H1 (cell line): ENCODE results near the gene TAS2R41. TPM values are rescaled to one million over a fixed set of nuclear protein-coding genes. Genes with fewer than 3 reads are reported as not detected.

Experiments
- CTCF ChIA-PET: fragments of 300-600 bp; sonication (Branson Sonifier 250); formaldehyde crosslinking; loops from one replicate; lab custom pipeline; 2021; ENCODE audit not compliant: partially characterized antibody; lab: Charles Lee
- POLR2A ChIA-PET: fragments of 300-600 bp; sonication (Branson Sonifier 250); formaldehyde crosslinking; loops from one replicate; lab custom pipeline; 2021; ENCODE audit warnings: inconsistent platforms; ENCODE audit not compliant: partially characterized antibody; lab: Charles Lee
- DNase-seq, 2 experiments: peaks; one replicate each; pipeline versions ENCODE4 v3.0.0 to v3.0.0-alpha.2; 2010 to 2022; ENCODE audit warnings: low spot score in 2 of 2, low read depth in 1 of 2, mixed read lengths in 1 of 2
- FAIRE-seq: peaks from 2 replicates; lab custom pipeline; 2011; peaks lifted over from hg19 to GRCh38; lab: Jason Lieb, UNC
- H2AFZ ChIP-seq: 2 replicates; pipeline ENCODE4 v1.8.1; 2012; ENCODE audit warnings: low read length, inconsistent platforms
- H2AK5ac ChIP-seq: 2 replicates; pipeline ENCODE4 v1.6.1; 2013; ENCODE audit warnings: low read depth, low read length
- H2BK120ac ChIP-seq: replicated peaks from 2 replicates; pipeline ENCODE3; 2013; ENCODE audit warnings: low read depth, low read length, inconsistent platforms
- H2BK12ac ChIP-seq: 2 replicates; pipeline ENCODE4 v1.6.1; 2013; ENCODE audit warnings: low read depth, low read length
- H2BK15ac ChIP-seq: 2 replicates; pipeline ENCODE4 v1.6.1; 2013; ENCODE audit warnings: low read length
- H2BK20ac ChIP-seq: 2 replicates; pipeline ENCODE4 v1.6.1; 2013; ENCODE audit warnings: low read length
- H2BK5ac ChIP-seq: 2 replicates; pipeline ENCODE4 v1.6.1; 2013; ENCODE audit warnings: low read depth, low read length
- H3K14ac ChIP-seq: 2 replicates; pipeline ENCODE4 v1.6.1; 2013; ENCODE audit warnings: inconsistent platforms; ENCODE audit not compliant: insufficient read length
- H3K18ac ChIP-seq: 2 replicates; pipeline ENCODE4 v1.6.1; 2013; ENCODE audit warnings: low read length; ENCODE audit errors: extremely low read depth
- H3K23ac ChIP-seq: 2 replicates; pipeline ENCODE4 v1.6.1; 2013; ENCODE audit warnings: inconsistent platforms; ENCODE audit not compliant: insufficient read length
- H3K23me2 ChIP-seq: 2 replicates; pipeline ENCODE4 v1.6.1; 2013; ENCODE audit warnings: low read depth, low read length
- H3K27ac ChIP-seq: 2 replicates; pipeline ENCODE4 v1.6.1; 2011; ENCODE audit warnings: low read depth, low read length, inconsistent platforms
- H3K27me3 ChIP-seq, 4 experiments: replicated peaks in 1 of 4; 1 replicate in 1 of 4; 2 replicates in 3 of 4; pipeline versions ENCODE4 v1.6.1 to v1.8.1; 2011 to 2013; ENCODE audit warnings: low read length in 3 of 4, mild to moderate bottlenecking in 3 of 4, inconsistent platforms in 2 of 4, mixed read lengths in 2 of 4, moderate library complexity in 1 of 4; ENCODE audit not compliant: control insufficient read depth in 3 of 4, insufficient read depth in 3 of 4; ENCODE audit errors: extremely low read depth in 1 of 4
- H3K36me3 ChIP-seq, 4 experiments: 2 replicates each; pipeline versions ENCODE4 v1.6.1 to v1.8.1; 2011 to 2013; ENCODE audit warnings: mild to moderate bottlenecking in 4 of 4, low read length in 3 of 4, moderate library complexity in 2 of 4, control low read depth in 1 of 4, inconsistent platforms in 1 of 4; ENCODE audit not compliant: insufficient read depth in 4 of 4, control insufficient read depth in 2 of 4
- H3K4ac ChIP-seq: replicated peaks from 2 replicates; pipeline ENCODE3; 2013; ENCODE audit warnings: low read length, low read depth, mixed read lengths, inconsistent platforms; ENCODE audit not compliant: insufficient read length
- H3K4me1 ChIP-seq, 4 experiments: replicated peaks in 1 of 4; 1 replicate in 1 of 4; 2 replicates in 3 of 4; pipeline versions ENCODE4 v1.6.1 to v1.8.1; 2011 to 2013; ENCODE audit warnings: low read length in 3 of 4, inconsistent platforms in 2 of 4, mixed read lengths in 1 of 4; ENCODE audit not compliant: insufficient read depth in 4 of 4, control insufficient read depth in 3 of 4
- H3K4me2 ChIP-seq, 2 experiments: 2 replicates each; pipeline versions ENCODE4 v1.6.1 to v1.8.1; 2011 to 2013; ENCODE audit warnings: low read depth in 2 of 2, low read length in 2 of 2, control low read depth in 1 of 2, inconsistent platforms in 1 of 2, mild to moderate bottlenecking in 1 of 2; ENCODE audit not compliant: insufficient read depth in 1 of 2
- H3K4me3 ChIP-seq, 4 experiments: fragments of 200-600, 300-600 bp in 1 of 4; sonication (generic), shearing (Covaris generic), sonication (Bioruptor Twin) in 1 of 4; 2 replicates each; pipeline versions ENCODE4 v1.5.1 to v1.8.1; 2011 to 2016; ENCODE audit warnings: low read length in 4 of 4, low read depth in 3 of 4, control low read depth in 2 of 4, inconsistent platforms in 2 of 4, mild to moderate bottlenecking in 2 of 4, mixed read lengths in 1 of 4, moderate library complexity in 1 of 4; ENCODE audit not compliant: insufficient read depth in 2 of 4; ENCODE audit errors: extremely low read depth in 1 of 4
- H3K56ac ChIP-seq: replicated peaks from 2 replicates; pipeline ENCODE3; 2013; ENCODE audit warnings: low read depth, mild to moderate bottlenecking, mixed read lengths, low read length, inconsistent platforms; ENCODE audit not compliant: insufficient read length
- H3K79me1 ChIP-seq: 2 replicates; pipeline ENCODE4 v1.6.1; 2013; ENCODE audit warnings: low read depth, low read length, control low read depth
- H3K79me2 ChIP-seq, 2 experiments: 2 replicates each; pipeline versions ENCODE4 v1.6.1 to v1.8.1; 2012 to 2013; ENCODE audit warnings: low read length in 2 of 2, mild to moderate bottlenecking in 2 of 2, inconsistent platforms in 1 of 2; ENCODE audit not compliant: insufficient read depth in 2 of 2, control insufficient read depth in 1 of 2
- H3K9ac ChIP-seq, 4 experiments: replicated peaks in 1 of 4; 1 replicate in 1 of 4; 2 replicates in 3 of 4; pipeline versions ENCODE4 v1.6.1 to v1.8.1; 2011 to 2013; ENCODE audit warnings: low read depth in 3 of 4, low read length in 3 of 4, control low read depth in 2 of 4, mild to moderate bottlenecking in 2 of 4, moderate library complexity in 2 of 4, inconsistent platforms in 1 of 4; ENCODE audit errors: extremely low read depth in 1 of 4
- H3K9me3 ChIP-seq, 2 experiments: 2 replicates each; pipeline versions ENCODE4 v1.6.1 to v1.8.1; 2012 to 2013; ENCODE audit warnings: mild to moderate bottlenecking in 2 of 2, moderate library complexity in 2 of 2, control low read depth in 1 of 2, inconsistent platforms in 1 of 2, low read depth in 1 of 2, low read length in 1 of 2, mixed read lengths in 1 of 2; ENCODE audit not compliant: insufficient read depth in 2 of 2
- H4K20me1 ChIP-seq, 2 experiments: replicated peaks in 1 of 2; 2 replicates each; pipeline versions ENCODE3 to v1.8.1; 2011 to 2013; ENCODE audit warnings: inconsistent platforms in 2 of 2, low read length in 2 of 2, mild to moderate bottlenecking in 1 of 2; ENCODE audit not compliant: insufficient read depth in 2 of 2, control insufficient read depth in 1 of 2
- H4K5ac ChIP-seq: 2 replicates; pipeline ENCODE4 v1.6.1; 2013; ENCODE audit warnings: low read length, low read depth, mixed read lengths, inconsistent platforms; ENCODE audit not compliant: insufficient read length
- H4K8ac ChIP-seq: 2 replicates; pipeline ENCODE4 v1.8.0; 2013; ENCODE audit warnings: mild to moderate bottlenecking, moderate library complexity, low read length, inconsistent platforms; ENCODE audit not compliant: insufficient read depth; ENCODE audit errors: extremely low read depth
- H4K91ac ChIP-seq: replicated peaks from 2 replicates; pipeline ENCODE3; 2013; ENCODE audit warnings: low read length, mixed read lengths, inconsistent platforms; ENCODE audit not compliant: insufficient read length
- BCL11A ChIP-seq, 2 experiments: IDR thresholded peaks; one replicate each; pipeline ENCODE4 v1.6.1; 2011; ENCODE audit warnings: low read depth in 2 of 2, low read length in 2 of 2, mild to moderate bottlenecking in 2 of 2
- CEBPB ChIP-seq: IDR thresholded peaks from 2 replicates; pipeline ENCODE4 v1.6.1; 2012; ENCODE audit warnings: low read depth, low read length
- CTCF ChIP-seq, 3 experiments: IDR thresholded peaks; 1 replicate in 2 of 3; 2 replicates in 1 of 3; pipeline versions ENCODE4 v1.5.1 to v1.6.1; 2011; ENCODE audit warnings: low read length in 3 of 3, mild to moderate bottlenecking in 3 of 3, inconsistent platforms in 2 of 3, low read depth in 1 of 3, moderate library complexity in 1 of 3; ENCODE audit not compliant: insufficient read depth in 1 of 3; ENCODE audit errors: control extremely low read depth in 1 of 3
- POLR2A ChIP-seq, 2 experiments: IDR thresholded peaks; 1 replicate in 1 of 2; 2 replicates in 1 of 2; pipeline ENCODE4 v1.6.1; 2011; ENCODE audit warnings: low read depth in 2 of 2, low read length in 2 of 2, mild to moderate bottlenecking in 2 of 2; ENCODE audit errors: control extremely low read depth in 1 of 2
- RAD21 ChIP-seq, 2 experiments: IDR thresholded peaks in 1 of 2; conservative IDR thresholded peaks in 1 of 2; 2 replicates each; pipeline ENCODE4 v1.6.1; 2011; ENCODE audit warnings: low read depth in 2 of 2, low read length in 2 of 2, improper control_type of control experiment in 1 of 2, inconsistent platforms in 1 of 2, mild to moderate bottlenecking in 1 of 2, moderate library complexity in 1 of 2
- RFX5 ChIP-seq: IDR thresholded peaks from 2 replicates; pipeline ENCODE4 v1.6.1; 2011; ENCODE audit warnings: low read depth, low read length, improper control_type of control experiment, borderline replicate concordance
- SRF ChIP-seq: IDR thresholded peaks from 2 replicates; pipeline ENCODE4 v1.6.1; 2011; ENCODE audit warnings: mild to moderate bottlenecking, low read depth, low read length, moderate library complexity
- SUZ12 ChIP-seq: fragments of 200-600 bp; sonication (generic); IDR thresholded peaks from 2 replicates; pipeline ENCODE4 v1.6.1; 2012; ENCODE audit warnings: mild to moderate bottlenecking, inconsistent platforms, low read length, moderate library complexity, mixed read lengths
- TCF12 ChIP-seq: IDR thresholded peaks from 2 replicates; pipeline ENCODE4 v1.6.1; 2011; ENCODE audit warnings: low read depth, mild to moderate bottlenecking, low read length
- ZNF274 ChIP-seq: IDR thresholded peaks from 2 replicates; pipeline ENCODE4 v1.7.0; 2012; ENCODE audit warnings: low read length, borderline replicate concordance; ENCODE audit errors: extremely low read depth
- WGBS, 2 experiments: shearing (Covaris generic) in 1 of 2; methylation state at CpG; one replicate each; pipeline versions ENCODE4 v1.1.6 to v1.1.7; 2013 to 2015; ENCODE audit warnings: low lambda C conversion rate in 2 of 2, mixed read lengths in 2 of 2, inconsistent platforms in 1 of 2, low coverage in 1 of 2, missing lambda C conversion rate in 1 of 2; ENCODE audit not compliant: insufficient replicate concordance in 2 of 2, insufficient coverage in 1 of 2, insufficient read length in 1 of 2; ENCODE audit errors: extremely low coverage in 1 of 2, missing lambda C conversion rate in 1 of 2; 5-methylcytosine and 5-hydroxymethylcytosine counted together
- polyA plus RNA-seq, 7 experiments: library from polyadenylated mRNA; depleted of rRNA in 3 of 7; stranded (reverse) in 5 of 7; unstranded in 2 of 7; fragments of >200 nt in 5 of 7; fragments of 200-250 nt in 2 of 7; gene quantifications; 1 replicate in 5 of 7; 2 replicates in 1 of 7; 4 replicates in 1 of 7; pipeline versions ENCODE4 v1.2.1 to v1.2.3, GENCODE V29; 2011 to 2013; ENCODE audit warnings: missing spikeins in 2 of 7, mixed read lengths in 2 of 7
- total RNA-seq: library from RNA; stranded (reverse); fragmentation: NEBNext Ultra II Directional; extraction: Animal tissue kit (Norgen Biotek cat#: 25700); gene quantifications from 2 replicates; pipeline ENCODE4 v1.2.1, GENCODE V29; 2021

TAS2R41 gene
- total and polyA plus RNA-seq, 2 of the 8 experiments (the other 6 are each of a cell fraction or from before 2014, with no cell fraction given), result 0.12 TPM; not detected in 1

- no peak for FAIRE-seq
- no peaks in the 10 kb centered on the region for H3K27me3 ChIP-seq
- no peaks in the 10 kb centered on the region for H3K79me2 ChIP-seq
- no peak overlapping the region for H2BK120ac ChIP-seq
- H4K91ac ChIP-seq, result no peak overlapping the region
- ChIA-PET CTCF (interaction anchor here (0.6 to 1.7 kb wide), 3 partner anchors 12 to 20 kb away, joined by 3 read pairs; no protein-coding TSS in a partner anchor), POLR2A (interaction anchor here (0.7 to 1.4 kb wide), 2 partner anchors 11 to 30 kb away, joined by 3 read pairs; no protein-coding TSS in a partner anchor)
- H3K4ac ChIP-seq, result no peak overlapping the region
- no peak overlapping the region for H2BK12ac ChIP-seq
- H3K9me3 ChIP-seq, result no peaks in the 10 kb centered on the region
- H3K4me3 ChIP-seq, result no peak overlapping the region
- H3K14ac ChIP-seq, result no peak overlapping the region
- H3K23ac ChIP-seq, result no peak overlapping the region
- H3K56ac ChIP-seq, result no peak overlapping the region
- WGBS, 2 experiments, result 75% methylated on average over 3 of the region's 3 CpGs; no CpG with 5 or more reads in 1 of the 2 experiments
- no peak overlapping the region for H4K8ac ChIP-seq
- H3K36me3 ChIP-seq, result no peaks in the 10 kb centered on the region
- no peak overlapping the region for H2BK5ac ChIP-seq
- H2AFZ ChIP-seq, result no peak overlapping the region
- H4K5ac ChIP-seq, result no peak overlapping the region
- H2BK15ac ChIP-seq, result no peak overlapping the region
- H2BK20ac ChIP-seq, result no peak overlapping the region
- H2AK5ac ChIP-seq, result no peak overlapping the region
- no peaks in the 10 kb centered on the region for H3K23me2 ChIP-seq
- no peak overlapping the region for H3K18ac ChIP-seq
- H4K20me1 ChIP-seq, result no peaks in the 10 kb centered on the region
- peaks cover 2 to 8% (median 6%) of the 10 kb centered on the region in 4 experiments for H3K4me1 ChIP-seq
- H3K27ac ChIP-seq, result no peak overlapping the region
- no peak overlapping the region for H3K9ac ChIP-seq
- peak overlapping the region; percentile 50 to 51; a peak in 3 of 4 replicates for H3K4me2 ChIP-seq
- no peak for DNase-seq
- H3K79me1 ChIP-seq, result no peaks in the 10 kb centered on the region
- no peak for TF ChIP-seq SRF
- no peak for TF ChIP-seq SUZ12
- TF ChIP-seq RAD21 (IDR thresholded peaks at IDR 0.05 in 1 of 2, conservative IDR thresholded peaks at IDR 0.05 in 1 of 2; ENCODE audit: low read depth in 2 of 2, low read length in 2 of 2), result no peak
- TF ChIP-seq CEBPB, result no peak
- TF ChIP-seq POLR2A (IDR thresholded peaks at IDR 0.05; ENCODE audit: control extremely low read depth in 1 of 2, low read depth in 2 of 2, low read length in 2 of 2), result no peak
- no peak for TF ChIP-seq TCF12
- no peak for TF ChIP-seq CTCF (IDR thresholded peaks at IDR 0.05; ENCODE audit: control extremely low read depth in 1 of 3, insufficient read depth in 1 of 3, low read depth in 1 of 3, low read length in 3 of 3)
- TF ChIP-seq BCL11A (IDR thresholded peaks at IDR 0.05; ENCODE audit: low read depth in 2 of 2, low read length in 2 of 2), result no peak
- TF ChIP-seq ZNF274, result no peak
- no peak for TF ChIP-seq RFX5
Observed at GRCh38 chr7:143436325-143436946, 41.2 kb upstream of the TAS2R41 start.
